HG03457 (cell line): ENCODE data around the gene UBE2J1.
A peak's percentile ranks its signal among the peaks of the same experiment; 100 is the strongest.
"Not testable (repeated sequence)": the region's sequence is repeated elsewhere in the genome, so short reads cannot be mapped to it uniquely, and the experiment has no call there.

Experiments used
- ATAC-seq: cut with Tn5 transposase; IDR thresholded peaks from one replicate; pipeline ENCODE4 v1.9.1; 2021; ENCODE audit warnings: moderate number of reproducible peaks; ENCODE audit not compliant: unreplicated experiment

UBE2J1 gene, protein sequence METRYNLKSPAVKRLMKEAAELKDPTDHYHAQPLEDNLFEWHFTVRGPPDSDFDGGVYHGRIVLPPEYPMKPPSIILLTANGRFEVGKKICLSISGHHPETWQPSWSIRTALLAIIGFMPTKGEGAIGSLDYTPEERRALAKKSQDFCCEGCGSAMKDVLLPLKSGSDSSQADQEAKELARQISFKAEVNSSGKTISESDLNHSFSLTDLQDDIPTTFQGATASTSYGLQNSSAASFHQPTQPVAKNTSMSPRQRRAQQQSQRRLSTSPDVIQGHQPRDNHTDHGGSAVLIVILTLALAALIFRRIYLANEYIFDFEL

GRCh38 chr6:89352278-89353117 lies at the start of gene UBE2J1:
Gene UBE2J1, minus strand, starts transcription at chr6:89352722. Its CDS starts 153 bp downstream, at chr6:89352569.
- peak; percentile 51 for ATAC-seq

DNA sequence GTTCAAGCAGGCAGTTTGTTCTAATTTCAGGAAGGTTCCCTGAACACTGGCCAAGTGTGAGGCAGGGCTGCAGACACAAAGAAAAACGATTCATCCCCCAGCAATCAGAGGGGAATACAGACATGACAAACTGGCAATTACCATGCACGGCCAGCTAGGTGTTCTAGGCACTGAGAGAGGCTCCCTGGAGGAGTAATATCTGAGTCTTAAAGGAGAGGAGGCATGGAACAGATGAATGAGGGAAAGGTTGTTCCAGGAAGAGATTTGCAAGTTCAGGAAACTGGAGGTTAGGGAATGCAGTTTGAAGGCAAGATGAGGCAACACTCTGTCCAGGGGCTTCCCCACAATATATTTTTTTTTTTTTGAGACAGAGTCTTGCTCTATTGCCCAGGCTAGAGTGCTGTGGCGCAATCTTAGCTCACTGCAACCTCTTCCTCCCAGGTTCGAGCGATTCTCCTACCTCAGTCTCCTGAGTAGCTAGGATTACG lies 48.4 kb upstream of the UBE2J1 start:
- no peak for ATAC-seq

- no peak for ATAC-seq
These were observed 47.5 kb upstream of the UBE2J1 start for GRCh38 chr6:89400050-89400449.

DNA sequence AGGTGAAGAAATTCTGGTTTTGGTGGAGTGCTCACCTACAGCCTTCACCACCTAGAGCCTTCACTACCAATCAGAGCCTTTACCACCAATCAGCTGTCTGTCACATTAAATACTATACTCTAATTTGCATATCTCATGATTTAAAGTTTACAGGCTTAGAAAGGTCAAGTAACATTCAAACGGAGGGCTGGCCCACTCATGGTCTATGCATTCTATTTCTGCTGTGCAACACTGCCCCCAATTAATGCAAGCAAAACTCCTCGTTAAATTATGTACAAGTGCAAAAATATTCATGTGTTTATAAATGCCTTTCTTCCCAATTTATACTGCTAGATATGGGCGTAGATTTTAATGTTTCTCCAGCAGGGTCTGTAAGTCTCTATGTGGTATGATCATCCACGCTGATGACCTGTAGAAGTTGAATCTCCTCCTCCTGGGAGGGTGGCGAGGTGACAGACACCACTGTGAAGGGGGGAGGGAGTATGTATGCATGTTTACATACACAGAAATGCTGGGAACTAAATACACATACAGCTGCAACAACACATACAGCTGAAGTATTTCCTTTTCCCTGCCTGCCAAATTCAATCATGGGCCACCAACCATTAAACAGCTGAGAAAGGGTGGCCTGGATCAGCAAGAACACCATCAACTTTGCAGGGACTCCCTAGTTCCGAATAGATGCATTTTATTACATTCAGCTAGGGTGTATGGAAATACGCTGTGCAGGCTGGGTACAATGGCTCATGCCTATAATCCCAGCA lies 46.4 kb upstream of the UBE2J1 start:
- no peak for ATAC-seq

DNA sequence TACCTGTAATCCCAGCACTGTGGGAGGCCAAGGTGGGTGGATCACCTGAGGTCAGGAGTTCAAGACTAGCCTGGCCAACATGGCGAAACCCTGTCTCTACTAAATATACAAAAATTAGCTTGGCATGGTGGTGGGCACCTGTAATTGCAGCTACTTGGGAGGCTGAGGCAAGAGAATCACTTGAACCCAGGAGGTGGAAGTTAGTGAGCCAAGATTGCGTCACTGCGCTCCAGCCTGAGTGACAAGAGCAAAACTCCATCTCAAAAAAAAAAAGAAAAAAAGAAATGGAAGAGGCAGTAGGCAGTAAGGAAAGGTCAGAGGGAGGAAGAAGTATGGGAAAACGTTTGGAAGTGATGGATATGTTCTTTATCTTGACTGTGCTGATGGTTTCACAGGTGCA lies 45.4 kb upstream of the UBE2J1 start:
- ATAC-seq: not testable (repeated sequence)

DNA sequence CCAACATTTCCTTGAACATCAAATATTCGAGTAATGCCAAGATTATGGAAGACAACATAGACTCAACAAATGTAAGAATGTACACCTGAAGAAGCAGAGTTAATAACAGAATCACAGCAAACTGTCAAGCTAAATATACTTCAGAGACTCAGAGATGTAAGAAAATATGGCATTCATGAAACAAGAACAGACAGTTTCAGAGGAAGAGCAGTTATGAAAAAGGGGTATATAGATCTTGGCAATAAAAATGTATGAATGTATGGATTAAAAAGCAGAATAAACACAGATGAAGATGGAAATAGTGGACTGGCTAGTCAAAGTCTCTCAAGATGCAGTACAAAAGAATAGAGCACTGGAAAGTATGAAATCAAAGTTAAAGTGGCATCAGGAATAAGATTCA lies 41.1 kb upstream of the UBE2J1 start:
- no peak for ATAC-seq

DNA sequence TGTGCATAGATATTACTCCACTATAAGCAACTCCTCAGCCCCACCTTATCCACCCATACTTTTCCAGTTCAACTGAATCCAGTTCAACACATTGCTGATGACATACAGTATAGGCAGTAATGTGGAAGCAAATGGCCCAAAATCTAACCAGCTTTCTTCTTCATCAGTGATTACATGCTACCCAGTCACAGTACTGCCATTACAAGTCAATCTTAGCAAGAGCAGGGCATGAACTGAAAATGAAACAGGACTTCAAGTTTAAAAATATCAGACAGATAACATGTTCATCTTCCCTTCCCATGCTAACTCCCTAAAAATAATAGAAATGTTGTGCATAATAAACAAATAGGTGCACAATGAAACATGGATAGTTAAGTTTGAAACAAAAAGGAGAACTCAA lies 40.3 kb upstream of the UBE2J1 start:
- ATAC-seq: no peak

GRCh38 chr6:89388846-89389245 lies 36.3 kb upstream of the UBE2J1 start:
- no peak for ATAC-seq

DNA sequence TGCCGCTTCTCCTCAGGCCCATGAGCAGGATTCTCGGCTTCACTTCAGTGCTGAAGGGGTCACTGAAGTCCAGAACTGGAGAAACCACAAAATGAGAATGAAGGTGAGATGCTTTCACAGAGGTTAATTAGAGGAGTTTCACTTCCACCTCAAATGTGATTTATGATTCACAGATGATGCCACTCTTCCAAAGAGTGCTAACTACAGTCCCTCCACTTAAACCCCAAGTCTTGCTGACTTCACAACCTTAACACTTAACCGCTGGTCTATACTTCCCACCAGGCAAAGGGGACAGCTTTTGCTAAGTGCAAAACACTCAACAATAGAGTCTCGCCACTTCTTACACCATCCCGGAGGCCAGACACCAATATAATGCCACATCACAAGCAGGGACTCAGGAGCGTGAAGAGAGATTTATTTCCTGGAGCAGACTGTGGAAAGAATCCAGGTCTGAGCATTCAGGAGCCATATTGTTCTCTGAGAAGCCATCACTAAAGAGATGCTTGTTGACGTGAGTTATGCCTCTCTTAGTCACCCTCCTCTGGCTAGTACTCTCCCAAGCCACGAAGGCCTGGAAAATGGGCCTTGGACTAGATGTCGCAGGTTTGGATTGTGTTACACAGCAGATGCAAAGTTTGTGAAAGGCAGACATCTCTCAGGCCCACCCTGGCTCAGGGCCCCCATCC lies 35.1 kb upstream of the UBE2J1 start:
- ATAC-seq: peak; percentile 94

DNA sequence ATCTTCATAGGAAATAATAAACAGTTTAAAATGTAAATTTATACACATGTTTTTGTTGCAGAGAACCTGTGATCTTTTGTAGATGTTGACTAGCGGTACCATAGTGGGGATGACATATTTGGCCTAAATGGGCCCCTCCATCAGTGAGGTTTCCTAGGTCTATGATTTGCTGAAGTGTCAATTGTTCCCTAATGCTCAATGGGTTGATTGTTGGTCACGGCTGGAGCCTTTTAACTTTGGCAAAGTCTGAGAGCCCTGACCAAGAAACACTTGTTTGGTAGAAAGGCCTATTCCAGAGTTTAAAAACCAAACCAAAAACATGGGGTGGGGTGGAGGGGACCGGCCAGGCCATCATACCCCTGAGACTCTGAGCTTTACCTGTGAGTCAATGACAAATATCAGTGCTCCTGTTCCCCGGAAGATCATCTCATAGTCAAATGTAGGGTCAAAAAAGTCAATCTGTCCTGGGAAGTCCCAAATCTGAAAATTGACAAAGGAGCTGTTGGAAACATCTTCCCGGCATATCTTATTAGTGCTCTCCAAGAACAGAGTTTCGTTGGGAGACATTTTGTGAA lies 34.5 kb upstream of the UBE2J1 start:
- ATAC-seq: peak; percentile 19

GRCh38 chr6:89385846-89386245 lies 33.3 kb upstream of the UBE2J1 start:
- no peak for ATAC-seq

GRCh38 chr6:89385156-89385667 lies 32.7 kb upstream of the UBE2J1 start:
- ATAC-seq: peak; percentile 37

DNA sequence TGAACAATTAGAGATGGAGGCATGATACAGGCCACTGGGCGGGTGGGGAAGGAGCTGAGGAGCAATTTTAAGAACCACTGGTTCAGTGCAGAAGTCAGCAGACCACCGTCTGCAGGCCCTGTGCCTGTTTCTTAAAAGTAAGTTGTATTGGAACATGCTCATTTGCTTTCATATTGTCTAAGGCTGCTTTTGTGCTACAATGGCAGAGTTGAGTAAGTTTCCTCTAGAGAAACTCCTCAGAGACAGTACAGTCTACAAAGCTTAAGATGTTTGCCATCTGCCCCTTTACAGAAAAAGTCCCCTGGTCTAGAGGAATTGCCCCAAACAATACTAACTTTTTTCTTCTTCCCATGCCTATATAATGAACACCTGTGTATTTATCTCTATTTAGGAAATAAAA lies 28.5 kb upstream of the UBE2J1 start:
- no peak for ATAC-seq

- no peak for ATAC-seq
These were observed 26.8 kb upstream of the UBE2J1 start for GRCh38 chr6:89379281-89379680.

DNA sequence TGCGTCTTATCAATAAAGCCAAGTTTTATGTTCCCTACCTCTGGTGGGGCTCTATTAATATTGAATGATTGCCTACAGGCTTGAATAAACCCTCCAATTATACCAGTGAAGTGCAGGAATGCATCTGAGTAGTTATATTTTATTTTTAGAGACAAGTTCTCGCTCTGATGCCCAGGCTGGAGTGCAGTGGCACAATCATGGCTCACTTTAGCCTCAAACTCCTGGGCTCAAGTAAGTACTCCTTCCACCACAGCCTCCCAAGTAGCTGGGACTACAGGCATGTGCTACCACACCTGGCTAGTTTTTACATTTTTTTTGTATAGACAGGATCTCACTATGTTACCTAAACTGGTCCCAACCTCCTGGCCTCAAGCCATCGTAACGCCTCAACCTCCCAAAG lies 26.1 kb upstream of the UBE2J1 start:
- no peak for ATAC-seq

DNA sequence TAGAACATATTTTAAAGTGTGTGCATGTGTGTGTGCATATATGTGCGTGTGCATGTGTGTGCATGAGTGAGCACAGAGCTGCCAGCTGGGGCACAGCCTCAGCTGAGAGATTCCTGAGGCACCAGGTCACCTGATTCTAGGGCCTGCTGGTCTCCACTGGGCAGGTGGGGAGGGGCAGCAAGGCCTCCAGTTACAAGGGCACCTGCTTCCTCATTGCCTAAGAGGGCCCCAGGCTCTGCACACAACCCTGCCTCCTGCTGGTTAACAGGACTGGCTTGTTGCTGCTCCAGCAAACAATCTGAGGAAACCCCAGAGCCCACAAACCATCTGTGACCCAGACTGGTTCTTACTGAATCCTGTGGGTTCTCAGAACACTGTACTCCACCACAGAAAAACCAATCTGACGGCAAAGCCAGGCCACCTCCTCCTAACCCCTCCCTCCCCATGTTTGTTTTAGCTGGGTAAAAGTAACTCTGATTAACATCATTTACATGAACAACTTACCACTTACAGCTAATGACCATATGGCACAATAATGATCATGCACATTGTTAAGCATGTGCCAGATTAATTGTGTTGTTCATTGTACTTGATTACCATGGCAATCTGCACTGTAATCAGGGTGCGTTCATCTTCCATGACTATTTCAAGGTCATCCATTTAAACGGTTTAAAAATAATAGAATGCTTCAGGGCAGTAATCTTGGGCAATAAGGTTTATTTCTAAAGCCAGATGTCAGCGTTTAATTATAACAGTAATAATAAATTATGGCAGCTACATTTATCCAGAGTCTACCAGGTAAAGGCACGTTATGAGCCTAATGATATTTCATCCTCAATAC lies 23.1 kb upstream of the UBE2J1 start:
- peak; percentile 83 for ATAC-seq

GRCh38 chr6:89372506-89372901 lies 20.0 kb upstream of the UBE2J1 start:
- ATAC-seq: no peak

GRCh38 chr6:89371849-89372505 lies 19.5 kb upstream of the UBE2J1 start:
- peak; percentile 49 for ATAC-seq

GRCh38 chr6:89368999-89369398 lies 16.5 kb upstream of the UBE2J1 start:
- ATAC-seq: no peak
